Left ventricle myocardium inferior (tissue), 1 donor: ENCODE data around the gene SLC28A1. TPM values are rescaled to one million over a fixed set of nuclear protein-coding genes. Genes with fewer than 3 reads are reported as not detected.
A peak's percentile ranks its signal among the peaks of the same experiment; 100 is the strongest.

Experiments
- DNase-seq: peaks from one replicate; pipeline ENCODE4 v3.0.0-alpha.2; 2020
- H3K27ac ChIP-seq: fragments of 200-600 bp; replicated peaks from 2 replicates; pipeline ENCODE4 v1.8.0; 2021
- H3K27me3 ChIP-seq: fragments of 200-600 bp; 2 replicates; pipeline ENCODE4 v1.8.0; 2021; ENCODE audit warnings: low read depth
- H3K36me3 ChIP-seq: fragments of 200-600 bp; 2 replicates; pipeline ENCODE4 v1.8.0; 2021
- H3K4me1 ChIP-seq: fragments of 200-600 bp; 2 replicates; pipeline ENCODE4 v1.8.0; 2021
- H3K4me3 ChIP-seq: fragments of 200-600 bp; 2 replicates; pipeline ENCODE4 v1.8.0; 2021; ENCODE audit warnings: mild to moderate bottlenecking, moderate library complexity
- H3K9me3 ChIP-seq: fragments of 200-600 bp; replicated peaks from 2 replicates; pipeline ENCODE4 v1.8.0; 2021
- CTCF ChIP-seq: fragments of 200-600 bp; IDR thresholded peaks from 2 replicates; pipeline ENCODE4 v1.8.0; 2021; ENCODE audit warnings: antibody characterized with exemption, mild to moderate bottlenecking, borderline replicate concordance
- intact Hi-C: fragments of 100-400 bp; cut with micrococcal nuclease; formaldehyde crosslinking; loops from one replicate; pipeline ENCODE4 v1.11.0; 2022
- total RNA-seq: library from RNA; stranded (reverse); fragmentation: NEBNext Ultra II Directional; extraction: Animal tissue kit (Norgen Biotek cat#: 25700); gene quantifications from one replicate; pipeline ENCODE4 v1.2.1, GENCODE V29; 2021
- donor health status: DM: no; HTN: yes; CAD: no; lungs with severe emphysema.

Gene SLC28A1
- total RNA-seq, 1 donor from 2014 or later: 0.91 TPM

DNA sequence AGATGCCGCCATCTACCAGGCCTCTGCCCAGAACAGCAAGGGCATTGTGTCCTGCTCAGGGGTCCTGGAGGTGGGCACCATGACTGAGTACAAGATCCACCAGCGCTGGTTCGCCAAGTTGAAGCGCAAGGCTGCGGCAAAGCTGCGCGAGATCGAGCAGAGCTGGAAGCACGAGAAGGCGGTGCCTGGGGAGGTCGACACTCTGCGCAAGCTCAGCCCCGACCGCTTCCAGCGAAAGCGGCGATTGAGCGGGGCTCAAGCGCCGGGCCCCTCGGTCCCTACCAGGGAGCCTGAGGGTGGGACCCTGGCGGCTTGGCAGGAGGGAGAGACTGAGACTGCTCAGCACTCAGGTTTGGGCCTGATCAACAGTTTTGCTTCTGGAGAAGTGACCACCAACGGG is 44.7 kb upstream of the SLC28A1 start:
- peaks cover 95% of the 10 kb centered on the region for H3K4me1 ChIP-seq
- no peaks in the 10 kb centered on the region for H3K9me3 ChIP-seq
- TF ChIP-seq CTCF: no peak
- intact Hi-C loops: no loop called here
- H3K27me3 ChIP-seq: no peaks in the 10 kb centered on the region
- peaks cover 8% of the 10 kb centered on the region for H3K36me3 ChIP-seq
- no peak for DNase-seq
- H3K4me3 ChIP-seq: no peak overlapping the region
- peak overlapping the region; percentile 95 for H3K27ac ChIP-seq

- TF ChIP-seq CTCF: no peak
- peaks cover 95% of the 10 kb centered on the region for H3K4me1 ChIP-seq
- H3K4me3 ChIP-seq: no peak overlapping the region
- no peaks in the 10 kb centered on the region for H3K27me3 ChIP-seq
- peak overlapping the region; percentile 95 for H3K27ac ChIP-seq
- H3K36me3 ChIP-seq: peaks cover 8% of the 10 kb centered on the region
- no peak for DNase-seq
- H3K9me3 ChIP-seq: no peaks in the 10 kb centered on the region
- intact Hi-C loops: no loop called here
Measured at GRCh38 chr15:84840255-84840654, 44.2 kb upstream of the SLC28A1 start.

GRCh38 chr15:84840741-84841429 is 43.6 kb upstream of the SLC28A1 start:
- peaks cover 96% of the 10 kb centered on the region for H3K4me1 ChIP-seq

GRCh38 chr15:84842781-84843180 is 41.7 kb upstream of the SLC28A1 start:
- TF ChIP-seq CTCF: no peak
- Histone ChIP-seq H3K36me3 (peaks cover 17% of the 10 kb centered on the region), H3K4me3 (no peak overlapping the region), H3K27ac (peak overlapping the region; percentile 95), H3K4me1 (peaks cover 79% of the 10 kb centered on the region), H3K27me3 (no peaks in the 10 kb centered on the region), H3K9me3 (peaks cover 7% of the 10 kb centered on the region)
- no peak for DNase-seq
- intact Hi-C loops: no loop called here

More at GRCh38 chr15:84840741-84841429, 43.6 kb upstream of the SLC28A1 start:
- peak overlapping the region; percentile 95 for H3K27ac ChIP-seq
- no peaks in the 10 kb centered on the region for H3K9me3 ChIP-seq
- peaks cover 8% of the 10 kb centered on the region for H3K36me3 ChIP-seq
- no peaks in the 10 kb centered on the region for H3K27me3 ChIP-seq
- H3K4me3 ChIP-seq: peak overlapping the region; percentile 45
- intact Hi-C loops: no loop called here
- peak; percentile 79 for DNase-seq
- no peak for TF ChIP-seq CTCF

GRCh38 chr15:84844964-84845363 is 39.5 kb upstream of the SLC28A1 start:
- no peak for DNase-seq
- Histone ChIP-seq H3K9me3 (peaks cover 7% of the 10 kb centered on the region), H3K4me1 (peaks cover 60% of the 10 kb centered on the region), H3K27me3 (no peaks in the 10 kb centered on the region), H3K36me3 (peaks cover 15% of the 10 kb centered on the region), H3K4me3 (no peak overlapping the region), H3K27ac (peak overlapping the region; percentile 95)
- no peak for TF ChIP-seq CTCF
- intact Hi-C loops: loop anchor here (5.0 kb wide), 1 partner anchor 82 kb away; no protein-coding TSS in a partner anchor
